Neuronal stem cell (in vitro differentiated cells): ENCODE measurements around the gene WRAP73.

ENCODE experiments used
- DNase-seq: peaks from one replicate; pipeline ENCODE4 v3.0.0-alpha.2; 2013; ENCODE audit warnings: low spot score
- H2AFZ ChIP-seq: one replicate; pipeline ENCODE4 v1.6.1; 2013; ENCODE audit warnings: mild to moderate bottlenecking, low read length, inconsistent platforms
- H2AK5ac ChIP-seq: 2 replicates; pipeline ENCODE4 v1.6.1; 2013; ENCODE audit warnings: low read depth, mild to moderate bottlenecking, inconsistent platforms, low read length, moderate library complexity, mixed read lengths
- H2BK120ac ChIP-seq: 2 replicates; pipeline ENCODE4 v1.6.1; 2013; ENCODE audit warnings: low read depth, mild to moderate bottlenecking, inconsistent platforms, low read length, moderate library complexity, mixed read lengths
- H2BK12ac ChIP-seq: one replicate; pipeline ENCODE4 v1.6.1; 2013; ENCODE audit warnings: low read length, inconsistent platforms
- H2BK15ac ChIP-seq: 2 replicates; pipeline ENCODE4 v1.6.1; 2013; ENCODE audit warnings: mild to moderate bottlenecking, low read length, inconsistent platforms, mixed read lengths
- H2BK5ac ChIP-seq: one replicate; pipeline ENCODE4 v1.6.1; 2013; ENCODE audit warnings: inconsistent platforms, mild to moderate bottlenecking, low read length, moderate library complexity
- H3K14ac ChIP-seq: one replicate; pipeline ENCODE4 v1.6.1; 2013; ENCODE audit warnings: low read length, inconsistent platforms
- H3K18ac ChIP-seq: 2 replicates; pipeline ENCODE4 v1.6.1; 2013; ENCODE audit warnings: low read length, inconsistent platforms
- H3K23ac ChIP-seq: 2 replicates; pipeline ENCODE4 v1.6.1; 2013; ENCODE audit warnings: low read depth, mild to moderate bottlenecking, mixed read lengths, low read length, inconsistent platforms; ENCODE audit not compliant: poor library complexity
- H3K27ac ChIP-seq: replicated peaks from 3 replicates; pipeline ENCODE4 v1.5.1; 2013; ENCODE audit warnings: low read length, inconsistent platforms
- H3K27me3 ChIP-seq, 3 experiments: 2 replicates each; pipeline ENCODE4 v1.6.1; 2013; ENCODE audit warnings: low read length in 3 of 3, mild to moderate bottlenecking in 2 of 3, inconsistent platforms in 1 of 3, low read depth in 1 of 3, mixed read lengths in 1 of 3, moderate library complexity in 1 of 3; ENCODE audit not compliant: control insufficient read depth in 3 of 3, insufficient read depth in 3 of 3
- H3K36me3 ChIP-seq, 2 donors: replicated peaks in 1 of 2; 2 replicates each; pipeline ENCODE4 v1.6.1; 2013; ENCODE audit warnings: low read length in 2 of 2; ENCODE audit not compliant: control insufficient read depth in 2 of 2, insufficient read depth in 2 of 2
- H3K4ac ChIP-seq: 2 replicates; pipeline ENCODE4 v1.6.1; 2013; ENCODE audit warnings: inconsistent platforms, mild to moderate bottlenecking, low read length, moderate library complexity
- H3K4me1 ChIP-seq, 2 donors: 1 replicate in 1 of 2; 2 replicates in 1 of 2; pipeline ENCODE4 v1.6.1; 2013; ENCODE audit warnings: low read length in 2 of 2, low read depth in 1 of 2; ENCODE audit not compliant: control insufficient read depth in 2 of 2, insufficient read depth in 1 of 2
- H3K4me2 ChIP-seq: one replicate; pipeline ENCODE4 v1.6.1; 2013; ENCODE audit warnings: mild to moderate bottlenecking, low read length, inconsistent platforms; ENCODE audit not compliant: insufficient read depth, poor library complexity, severe bottlenecking
- H3K4me3 ChIP-seq, 2 donors: 2 replicates each; pipeline ENCODE4 v1.5.1; 2013; ENCODE audit warnings: low read length in 2 of 2, mild to moderate bottlenecking in 2 of 2, inconsistent platforms in 1 of 2, moderate library complexity in 1 of 2
- H3K79me1 ChIP-seq: one replicate; pipeline ENCODE4 v1.6.1; 2013; ENCODE audit warnings: low read depth, mild to moderate bottlenecking, inconsistent platforms, low read length, moderate library complexity
- H3K9ac ChIP-seq: one replicate; pipeline ENCODE4 v1.6.1; 2013; ENCODE audit warnings: mild to moderate bottlenecking, low read depth, low read length, inconsistent platforms; ENCODE audit not compliant: poor library complexity
- H3K9me3 ChIP-seq, 2 donors: replicated peaks in 1 of 2; 2 replicates each; pipeline versions ENCODE3 to v1.6.1; 2013; ENCODE audit warnings: low read length in 2 of 2, mild to moderate bottlenecking in 2 of 2, inconsistent platforms in 1 of 2, low read depth in 1 of 2, mixed read lengths in 1 of 2, moderate library complexity in 1 of 2; ENCODE audit not compliant: control insufficient read depth in 2 of 2, insufficient read depth in 1 of 2
- H4K8ac ChIP-seq: one replicate; pipeline ENCODE4 v1.6.1; 2013; ENCODE audit warnings: low read depth, mild to moderate bottlenecking, inconsistent platforms, low read length, moderate library complexity
- H4K91ac ChIP-seq: one replicate; pipeline ENCODE4 v1.6.1; 2013; ENCODE audit warnings: low read length, low read depth, mild to moderate bottlenecking, inconsistent platforms; ENCODE audit not compliant: poor library complexity
- WGBS, 2 donors: extraction: QIAGEN DNeasy Blood & Tissue Kit; methylation state at CpG; one replicate each; pipeline ENCODE4 v1.1.7; 2013; ENCODE audit warnings: missing lambda C conversion rate in 2 of 2, mixed read lengths in 1 of 2; ENCODE audit not compliant: insufficient read length in 2 of 2, insufficient replicate concordance in 1 of 2; ENCODE audit errors: extremely low coverage in 2 of 2; 5-methylcytosine and 5-hydroxymethylcytosine counted together

The WRAP73 gene

GRCh38 chr1:3614755-3615742 is 34.9 kb downstream of the WRAP73 start:
- Histone ChIP-seq H2BK120ac (no peak overlapping the region), H3K23ac (no peak overlapping the region), H3K14ac (no peak overlapping the region), H2BK15ac (no peak overlapping the region), H2BK12ac (no peak overlapping the region), H3K4me2 (no peak overlapping the region), H4K8ac (no peak overlapping the region), H4K91ac (no peak overlapping the region), H3K27ac (no peak overlapping the region), H3K4me1 (peaks cover 30 to 40% of the 10 kb centered on the region in 2 donors), H3K27me3 (peaks cover 0 to 53% (median 12%) of the 10 kb centered on the region in 3 experiments), H3K79me1 (peaks cover 2% of the 10 kb centered on the region), H2AK5ac (no peak overlapping the region), H3K9me3 (no peaks in the 10 kb centered on the region), H3K4ac (no peak overlapping the region), H3K9ac (no peak overlapping the region), H3K4me3 (no peak overlapping the region), H3K36me3 (no peaks in the 10 kb centered on the region), H3K18ac (no peak overlapping the region), H2AFZ (no peak overlapping the region), H2BK5ac (no peak overlapping the region)
- DNase-seq: no peak
- no CpG with 5 or more reads among the region's 20 CpGs for WGBS, 2 donors

- Histone ChIP-seq H3K23ac (peak overlapping the region; percentile 12), H2BK12ac (peak overlapping the region; percentile 7), H2AFZ (peak overlapping the region; percentile 73), H3K79me1 (peaks cover 22% of the 10 kb centered on the region), H4K91ac (no peak overlapping the region), H2BK120ac (no peak overlapping the region), H2AK5ac (peak overlapping the region; percentile 85), H3K4me2 (peak overlapping the region; percentile 69), H3K27ac (no peak overlapping the region), H4K8ac (no peak overlapping the region), H2BK15ac (peak overlapping the region; percentile 13), H3K36me3 (no peaks in the 10 kb centered on the region), H3K9ac (peak overlapping the region; percentile 14), H3K14ac (no peak overlapping the region), H3K4ac (no peak overlapping the region), H3K4me3 (no peak overlapping the region), H3K4me1 (peaks cover 50 to 52% of the 10 kb centered on the region in 2 donors), H3K18ac (peak overlapping the region; percentile 86), H2BK5ac (peak overlapping the region; percentile 70), H3K27me3 (peaks cover 0 to 35% (median 12%) of the 10 kb centered on the region in 3 experiments), H3K9me3 (no peaks in the 10 kb centered on the region)
- DNase-seq: no peak
- no CpG with 5 or more reads among the region's 7 CpGs for WGBS, 2 donors
Measured at GRCh38 chr1:3612123-3612522, 37.8 kb downstream of the WRAP73 start.

- Histone ChIP-seq H3K9ac (peak within 1 kb of the TSS; percentile 99), H3K4me2 (peak within 1 kb of the TSS; percentile 90), H3K4ac (no peak within 1 kb of the TSS), H2AFZ (peak within 1 kb of the TSS; percentile 78), H2BK120ac (peak within 1 kb of the TSS; percentile 27), H3K23ac (peak within 1 kb of the TSS; percentile 77), H3K4me3 (peak within 1 kb of the TSS; percentile 56 to 92), H3K14ac (peak within 1 kb of the TSS; percentile 79), H3K79me1 (peaks cover 24% of the 10 kb centered on the region), H2AK5ac (peak within 1 kb of the TSS; percentile 91), H3K36me3 (no peaks in the 10 kb centered on the region), H3K27me3 (peaks cover 0 to 30% (median 12%) of the 10 kb centered on the region in 3 experiments), H3K27ac (no peak within 1 kb of the TSS), H4K91ac (no peak within 1 kb of the TSS), H2BK5ac (peak within 1 kb of the TSS; percentile 70), H4K8ac (no peak within 1 kb of the TSS), H3K4me1 (peaks cover 50 to 57% of the 10 kb centered on the region in 2 donors), H3K9me3 (no peaks in the 10 kb centered on the region), H2BK12ac (peak within 1 kb of the TSS; percentile 63), H2BK15ac (peak within 1 kb of the TSS; percentile 94), H3K18ac (peak within 1 kb of the TSS; percentile 96)
- WGBS, 2 donors: no CpG with 5 or more reads among the region's 87 CpGs
- peak; percentile 92 for DNase-seq
Measured at GRCh38 chr1:3611170-3612019, 38.5 kb downstream of the WRAP73 start, which contains the start of gene MEGF6. Gene MEGF6 (minus strand): TSS chr1:3611508. CDS start chr1:3611268, 240 bp downstream.
